Endothelial cell of hepatic sinusoid (primary cell): ENCODE results near the gene HDAC4.

Experiments used
- in situ Hi-C: cut with HindIII; loops from 2 replicates; pipeline ENCODE4 v1.10.0; 2017; ENCODE audit warnings: low sequenced_read_pairs

Gene HDAC4

DNA sequence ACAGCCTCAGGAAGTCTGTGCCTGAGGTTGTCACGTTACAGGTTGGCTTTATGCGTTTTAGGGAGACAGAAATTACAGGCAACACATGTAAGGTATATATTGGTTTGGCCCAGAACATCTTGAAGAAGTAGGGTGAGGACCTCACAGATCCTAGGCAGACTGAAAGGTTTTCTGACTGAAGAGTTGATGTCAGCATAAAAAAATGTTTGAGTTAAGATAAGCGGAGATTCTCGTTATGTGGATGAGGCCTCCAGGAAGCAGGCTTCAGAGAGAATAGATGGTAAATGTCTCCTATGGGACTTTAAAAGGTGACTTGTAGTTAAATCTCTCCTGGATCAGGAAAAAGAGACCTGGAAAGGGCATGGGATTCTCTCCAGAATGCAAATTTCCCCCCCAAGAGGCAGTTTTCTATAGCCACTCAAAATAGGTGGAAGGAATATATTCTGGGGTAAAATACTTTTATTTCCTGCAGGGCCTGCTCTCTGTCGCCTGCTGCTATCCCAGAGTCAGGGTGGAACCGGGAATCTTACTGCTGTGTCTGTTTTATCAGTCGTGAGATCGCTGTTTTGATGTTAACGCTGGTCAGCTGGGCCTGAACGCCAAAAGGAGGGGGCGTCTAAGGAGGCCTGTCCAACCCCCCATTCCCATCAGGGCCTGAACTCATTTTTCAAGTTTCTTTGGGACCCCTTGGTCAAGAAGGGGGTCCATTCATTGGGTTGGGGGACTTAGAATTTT is 171.1 kb downstream of the HDAC4 start:
- in situ Hi-C loops, result no loop called here

GRCh38 chr2:239227661-239228371 is 173.0 kb downstream of the HDAC4 start:
- in situ Hi-C loops, result no loop called here

- in situ Hi-C loops, result no loop called here
Observed at GRCh38 chr2:239226677-239227581, 173.9 kb downstream of the HDAC4 start.

DNA sequence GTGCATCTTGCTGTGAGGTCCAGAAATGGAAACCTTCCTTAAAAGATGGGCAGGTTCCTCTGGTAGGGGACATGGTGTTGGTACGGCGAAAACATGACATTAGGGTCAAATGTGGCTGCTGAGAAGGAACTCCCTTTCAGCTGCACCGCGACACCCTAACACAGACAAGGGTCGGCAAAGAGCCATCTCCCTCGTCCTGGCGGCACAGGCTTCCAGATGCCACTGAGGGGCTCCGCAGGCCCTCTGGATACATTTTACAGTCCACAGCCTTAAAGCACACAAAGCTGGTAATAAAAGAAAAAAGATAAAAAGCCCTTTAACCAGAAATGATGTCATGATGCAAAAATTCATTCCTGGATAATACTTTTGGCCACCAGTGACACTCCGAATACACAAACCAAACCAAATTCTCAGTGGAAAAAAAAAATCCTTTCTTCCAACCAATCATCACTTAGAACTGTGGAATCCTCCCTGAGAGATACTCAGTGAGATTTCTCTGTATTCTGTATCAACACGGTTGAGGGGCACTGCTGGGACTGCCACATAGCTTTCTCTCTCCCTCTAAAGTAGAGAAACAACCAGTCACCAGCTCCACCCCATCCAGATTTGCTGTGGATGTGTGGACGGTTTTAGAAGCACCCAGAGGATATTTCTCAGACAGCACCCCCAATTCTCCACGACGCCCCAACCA is 174.8 kb downstream of the HDAC4 start:
- in situ Hi-C loops, result no loop called here

GRCh38 chr2:239225371-239225851 is 175.4 kb downstream of the HDAC4 start:
- in situ Hi-C loops, result no loop called here

- in situ Hi-C loops, result no loop called here
Observed at GRCh38 chr2:239224955-239225354, 175.9 kb downstream of the HDAC4 start.

DNA sequence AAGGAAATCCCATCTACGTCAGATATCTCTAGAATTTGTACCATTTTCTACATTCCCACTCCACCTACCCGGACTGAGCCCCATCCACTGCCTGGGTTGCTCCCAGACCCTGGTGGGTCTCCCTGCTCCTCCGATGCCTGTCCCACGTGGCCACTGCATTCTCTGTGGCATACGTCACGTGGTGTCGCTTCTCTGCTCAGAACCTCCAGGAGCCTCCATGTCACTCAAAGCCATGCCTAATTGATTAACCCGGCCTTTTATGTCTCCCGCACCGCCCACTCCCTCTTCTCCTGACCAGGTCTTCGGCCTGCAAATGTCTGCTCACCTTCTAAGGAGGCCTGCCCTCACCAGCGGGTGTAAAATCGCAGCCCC is 176.6 kb downstream of the HDAC4 start:
- in situ Hi-C loops, result no loop called here

- in situ Hi-C loops, result no loop called here
Observed at GRCh38 chr2:239223310-239224198, 177.3 kb downstream of the HDAC4 start.

- in situ Hi-C loops, result no loop called here
Observed at GRCh38 chr2:239222706-239223309, 178.0 kb downstream of the HDAC4 start.

GRCh38 chr2:239222312-239222660 is 178.5 kb downstream of the HDAC4 start:
- in situ Hi-C loops, result no loop called here

- in situ Hi-C loops, result no loop called here
Observed at GRCh38 chr2:239220981-239221396, 179.8 kb downstream of the HDAC4 start.

DNA sequence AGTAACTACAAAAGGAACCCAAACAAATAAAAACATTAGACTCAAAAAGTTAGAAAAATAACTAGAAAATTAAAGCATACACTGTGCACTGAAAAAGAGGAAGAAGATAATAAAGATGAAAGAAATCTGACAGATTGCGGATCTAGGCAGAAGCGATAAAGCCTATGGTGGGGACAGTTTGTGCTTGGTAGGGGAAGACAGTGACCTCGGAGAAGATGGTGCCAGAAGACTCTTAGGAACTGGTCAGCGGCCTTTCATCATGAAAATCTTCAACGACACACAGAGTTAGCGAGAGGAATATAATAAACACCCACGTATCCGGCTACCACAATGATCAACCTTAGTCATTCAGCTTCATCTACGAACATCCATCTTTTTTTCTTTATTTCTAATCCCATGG is 180.5 kb downstream of the HDAC4 start:
- in situ Hi-C loops, result no loop called here

DNA sequence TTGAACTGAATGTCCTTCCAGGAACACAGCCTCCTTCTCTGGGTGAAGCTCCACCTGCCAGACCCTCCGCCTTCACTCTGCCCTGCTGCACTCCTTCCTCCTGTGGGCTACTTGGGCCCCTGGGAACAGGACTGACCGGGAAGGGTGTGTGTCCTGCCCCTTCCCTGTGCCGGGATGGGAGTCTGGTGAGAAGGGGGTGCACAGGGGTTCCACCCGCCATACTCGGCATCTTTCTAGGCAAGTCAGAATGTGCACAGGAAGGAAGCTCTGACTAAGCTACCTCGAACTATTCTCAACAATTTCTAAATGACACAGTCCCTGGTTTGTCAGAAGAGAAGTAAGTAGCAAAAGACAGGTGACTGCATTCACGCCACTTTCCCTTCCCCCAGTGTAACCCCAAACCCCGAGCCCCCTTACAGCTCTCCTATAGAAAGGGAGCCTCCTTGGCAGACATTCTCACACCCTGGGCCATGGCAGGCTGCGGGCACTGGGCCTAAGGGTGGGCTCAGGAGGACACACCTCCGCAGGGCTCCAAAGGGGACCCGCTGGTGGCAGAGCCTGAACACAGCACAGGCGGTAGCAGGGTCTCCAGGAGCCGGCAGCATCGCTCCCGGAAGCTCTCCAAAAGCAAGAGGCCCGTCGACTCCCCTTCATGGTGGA is 184.1 kb downstream of the HDAC4 start:
- in situ Hi-C loops, result no loop called here

- in situ Hi-C loops, result no loop called here
Observed at GRCh38 chr2:239215988-239216613, 184.7 kb downstream of the HDAC4 start.

- in situ Hi-C loops, result no loop called here
Observed at GRCh38 chr2:239215136-239215925, 185.5 kb downstream of the HDAC4 start.

GRCh38 chr2:239214725-239215124 is 186.1 kb downstream of the HDAC4 start:
- in situ Hi-C loops, result no loop called here

DNA sequence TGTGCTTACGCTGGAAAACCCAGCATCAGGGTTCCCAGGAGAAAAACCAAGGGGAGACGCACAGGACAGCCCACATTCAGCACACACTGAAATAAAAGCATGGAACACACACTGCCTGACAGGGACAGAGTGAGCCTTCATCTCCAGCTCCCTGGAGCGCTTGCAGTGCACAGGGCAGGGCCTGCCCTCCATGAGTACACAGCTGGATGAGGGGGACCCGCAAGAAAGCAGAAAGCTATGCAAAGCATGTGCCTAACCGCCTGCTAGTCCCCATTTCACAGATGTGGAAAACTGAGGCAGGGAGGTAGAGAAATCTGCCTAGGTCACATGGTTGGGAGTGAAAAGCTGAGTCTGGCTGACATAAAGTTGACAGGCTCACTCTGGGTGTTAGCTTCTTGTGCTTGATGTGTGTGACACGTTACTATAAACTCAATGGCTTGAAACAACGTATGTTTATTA is 187.1 kb downstream of the HDAC4 start:
- in situ Hi-C loops, result no loop called here
